ENCODE results near the gene PDE6A. TPM values are rescaled to one million over a fixed set of nuclear protein-coding genes. Genes with fewer than 3 reads are reported as not detected.

PDE6A gene
- polyA plus RNA-seq, 2 of the 4 experiments (the other 2 are of a cell fraction) = 0.28 to 0.35 TPM

DNA sequence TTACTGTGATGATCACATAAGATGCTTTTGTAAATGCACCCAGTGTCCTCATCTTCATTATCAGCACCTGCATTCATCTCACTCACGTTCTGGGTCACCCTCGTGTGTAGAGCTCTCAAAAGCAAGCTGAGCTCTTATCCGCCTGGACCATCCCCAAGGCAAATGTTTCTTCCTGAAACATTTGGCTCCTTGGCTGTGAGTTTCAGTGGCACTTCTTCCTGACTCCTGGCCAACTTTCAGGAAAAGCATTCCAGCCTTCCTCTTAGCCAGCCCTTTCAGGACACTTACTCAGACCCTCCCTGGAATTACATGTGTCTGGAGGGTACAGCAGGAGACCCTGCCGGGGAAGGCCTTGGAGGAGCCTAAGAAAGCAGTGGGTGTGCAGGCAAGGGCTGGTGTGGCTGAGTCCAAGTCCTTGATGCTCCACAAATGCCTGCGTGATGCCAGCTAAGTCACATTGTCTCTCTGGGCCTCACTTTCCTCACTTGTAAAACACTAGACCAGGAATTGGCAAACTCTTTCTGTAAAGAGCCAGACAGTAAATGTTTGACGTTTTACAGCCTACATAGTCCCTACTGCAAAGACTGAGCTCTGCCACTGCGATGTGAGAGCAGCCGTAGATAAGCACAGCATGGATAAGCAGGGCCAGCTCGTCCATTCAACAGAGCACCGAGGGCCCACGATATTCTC is 72.1 kb downstream of the PDE6A start:
- POLR2A ChIA-PET = no interaction called here
- CTCF ChIA-PET = interaction anchor here (0.8 to 26.7 kb wide), 5 partner anchors 11 to 91 kb away, joined by 3 to 331 read pairs (median 6); partner anchors contain the start of gene SLC26A2
- no peak for ATAC-seq

DNA sequence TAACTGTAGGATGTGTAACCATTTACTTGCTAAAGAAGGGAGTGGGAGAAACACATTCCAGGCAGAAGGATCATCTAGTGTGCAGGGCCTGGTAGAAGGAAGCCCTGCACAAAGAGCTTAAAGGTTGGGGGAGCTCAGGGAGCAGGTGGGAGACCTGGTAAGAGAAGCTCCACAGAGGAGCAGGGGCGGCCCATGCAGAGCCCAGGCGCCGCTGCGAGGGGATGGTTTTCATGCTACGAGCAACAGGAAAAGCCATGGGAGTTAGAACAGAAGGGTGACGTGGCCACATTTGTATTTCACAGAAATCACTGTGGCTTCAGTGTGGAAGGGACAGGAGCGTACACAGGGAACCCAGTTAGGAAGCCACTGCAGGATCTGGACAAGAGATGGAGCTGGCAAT is 73.1 kb downstream of the PDE6A start:
- POLR2A ChIA-PET = interaction anchor here (0.9 kb wide), 1 partner anchor 89 kb away, joined by 3 read pairs; the partner anchor contains the start of gene SLC26A2
- H3K4me2 ChIP-seq = no peak overlapping the region
- CTCF ChIA-PET = interaction anchor here (0.9 to 26.7 kb wide), 3 partner anchors 19 to 92 kb away, joined by 3 to 331 read pairs (median 13); partner anchors contain the start of gene SLC26A2
- WGBS (ENCODE audit: missing lambda C conversion rate) = 92% methylated on average over 7 of the region's 7 CpGs
- no peak for FAIRE-seq
- TF ChIP-seq NR3C1 (IDR thresholded peaks at IDR 0.05) = no peak
- TF ChIP-seq RNF2 (IDR thresholded peaks at IDR 0.05; ENCODE audit: borderline replicate concordance, low read depth) = no peak
- no peak for TF ChIP-seq MAZ (IDR thresholded peaks at IDR 0.05; ENCODE audit: borderline replicate concordance, low read depth, low read length)
- TF ChIP-seq RAD21 (conservative IDR thresholded peaks at IDR 0.05 in 1 of 2, IDR thresholded peaks at IDR 0.05 in 1 of 2) = no peak
- no peak for TF ChIP-seq SREBF2 (IDR thresholded peaks at IDR 0.05)
- TF ChIP-seq EHF (CRISPR knock-in tag; IDR thresholded peaks at IDR 0.05) = no peak
- TF ChIP-seq HEYL (CRISPR knock-in tag; IDR thresholded peaks at IDR 0.05) = no peak
- TF ChIP-seq EP300 (IDR thresholded peaks at IDR 0.05) = no peak
- TF ChIP-seq RCOR1 (IDR thresholded peaks at IDR 0.05; ENCODE audit: low read depth, low read length) = no peak
- TF ChIP-seq, protein P1, sequence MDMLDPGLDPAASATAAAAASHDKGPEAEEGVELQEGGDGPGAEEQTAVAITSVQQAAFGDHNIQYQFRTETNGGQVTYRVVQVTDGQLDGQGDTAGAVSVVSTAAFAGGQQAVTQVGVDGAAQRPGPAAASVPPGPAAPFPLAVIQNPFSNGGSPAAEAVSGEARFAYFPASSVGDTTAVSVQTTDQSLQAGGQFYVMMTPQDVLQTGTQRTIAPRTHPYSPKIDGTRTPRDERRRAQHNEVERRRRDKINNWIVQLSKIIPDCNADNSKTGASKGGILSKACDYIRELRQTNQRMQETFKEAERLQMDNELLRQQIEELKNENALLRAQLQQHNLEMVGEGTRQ (IDR thresholded peaks at IDR 0.05) = no peak
- TF ChIP-seq FOSL2 (IDR thresholded peaks at IDR 0.05) = no peak
- no peak for TF ChIP-seq FOSL2 (CRISPR knock-in tag; IDR thresholded peaks at IDR 0.05)
- H3K9me3 ChIP-seq = no peaks in the 10 kb centered on the region
- no peak for DNase-seq (ENCODE audit: low read depth in 1 of 2, low spot score in 1 of 2)
- no peak; a peak in 2 of 6 replicates for ATAC-seq
- H3K27ac ChIP-seq = no peak overlapping the region
- H3K4me1 ChIP-seq = peaks cover 5% of the 10 kb centered on the region; the same call in 1 of the 3 replicates
- no peak overlapping the region for H3K4me3 ChIP-seq

More for the DNA sequence above, 72.1 kb downstream of the PDE6A start:
- 76% methylated on average over 11 of the region's 11 CpGs for WGBS (ENCODE audit: missing lambda C conversion rate)
- TF ChIP-seq BHLHE40 (IDR thresholded peaks at IDR 0.05; ENCODE audit: low read depth, low read length) = no peak
- TF ChIP-seq FOSB (CRISPR knock-in tag; IDR thresholded peaks at IDR 0.05) = no peak
- no peak for TF ChIP-seq HDAC2 (IDR thresholded peaks at IDR 0.05)
- TF ChIP-seq POLR2AphosphoS2 (conservative IDR thresholded peaks at IDR 0.05; ENCODE audit: low read length) = no peak
- TF ChIP-seq FOSL2 (IDR thresholded peaks at IDR 0.05) = no peak
- TF ChIP-seq FOSL2 (CRISPR knock-in tag; IDR thresholded peaks at IDR 0.05) = no peak
- TF ChIP-seq HOXB5 (CRISPR knock-in tag; IDR thresholded peaks at IDR 0.05) = no peak
- TF ChIP-seq ESRRA (IDR thresholded peaks at IDR 0.05; ENCODE audit: borderline replicate concordance, low read length) = no peak
- no peak for TF ChIP-seq ZSCAN20 (CRISPR knock-in tag; IDR thresholded peaks at IDR 0.05)
- TF ChIP-seq, protein P2, sequence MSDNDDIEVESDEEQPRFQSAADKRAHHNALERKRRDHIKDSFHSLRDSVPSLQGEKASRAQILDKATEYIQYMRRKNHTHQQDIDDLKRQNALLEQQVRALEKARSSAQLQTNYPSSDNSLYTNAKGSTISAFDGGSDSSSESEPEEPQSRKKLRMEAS (IDR thresholded peaks at IDR 0.05) = no peak
- no peak for FAIRE-seq
- H3K27ac ChIP-seq = no peak overlapping the region
- H3K4me3 ChIP-seq = no peak overlapping the region
- H3K4me2 ChIP-seq = no peak overlapping the region
- H3K9me3 ChIP-seq = no peaks in the 10 kb centered on the region
- H3K4me1 ChIP-seq = peaks cover 5% of the 10 kb centered on the region; the same call in 1 of the 3 replicates
- no peak for DNase-seq (ENCODE audit: low read depth in 1 of 2, low spot score in 1 of 2)

DNA sequence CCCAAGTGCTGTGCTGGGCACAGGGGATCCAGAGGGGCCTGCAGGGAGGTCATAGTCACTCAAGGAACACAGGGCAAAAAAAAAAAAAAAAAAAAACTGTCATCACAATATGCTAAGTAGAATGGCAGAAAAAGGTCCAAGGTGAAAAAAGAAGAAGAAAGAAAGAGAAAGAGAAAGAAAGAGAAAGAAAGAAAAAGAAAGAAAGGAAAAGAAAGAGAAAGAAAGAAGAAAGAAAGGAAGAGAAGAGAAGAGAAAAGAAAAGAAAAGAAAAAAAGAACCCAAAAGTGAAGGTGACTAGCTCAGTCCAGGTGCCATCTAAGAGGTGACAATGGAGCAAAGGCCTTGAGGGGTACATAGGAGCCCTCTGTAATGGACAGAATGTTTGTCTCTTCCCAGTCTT is 73.9 kb downstream of the PDE6A start:
- Histone ChIP-seq H3K9me3 (no peaks in the 10 kb centered on the region), H3K4me3 (no peak overlapping the region), H3K4me1 (peaks cover 5% of the 10 kb centered on the region; the same call in 1 of the 3 replicates), H3K4me2 (no peak overlapping the region), H3K27ac (no peak overlapping the region)
- ATAC-seq (no peak), DNase-seq (ENCODE audit: low read depth in 1 of 2, low spot score in 1 of 2) (no peak), FAIRE-seq (no peak)
- ChIA-PET CTCF (interaction anchor here (0.8 to 26.7 kb wide), 6 partner anchors 9 to 120 kb away, joined by 3 to 331 read pairs (median 4); partner anchors contain the start of gene SLC26A2), POLR2A (interaction anchor here (0.9 kb wide), 1 partner anchor 90 kb away, joined by 3 read pairs; the partner anchor contains the start of gene SLC26A2)
- TF ChIP-seq HOXA7 (CRISPR knock-in tag; IDR thresholded peaks at IDR 0.05) (no peak), TP53 (CRISPR knock-in tag; IDR thresholded peaks at IDR 0.05) (no peak), MAFK (IDR thresholded peaks at IDR 0.05; ENCODE audit: partially characterized antibody) (no peak)

Data from A549 (cell line).